ENCODE measurements around the gene CHST9. TPM values are rescaled to one million over a fixed set of nuclear protein-coding genes. Genes with fewer than 3 reads are reported as not detected.

CHST9 gene
- total RNA-seq, 1 donor from 2014 or later, result 2.0 TPM

DNA sequence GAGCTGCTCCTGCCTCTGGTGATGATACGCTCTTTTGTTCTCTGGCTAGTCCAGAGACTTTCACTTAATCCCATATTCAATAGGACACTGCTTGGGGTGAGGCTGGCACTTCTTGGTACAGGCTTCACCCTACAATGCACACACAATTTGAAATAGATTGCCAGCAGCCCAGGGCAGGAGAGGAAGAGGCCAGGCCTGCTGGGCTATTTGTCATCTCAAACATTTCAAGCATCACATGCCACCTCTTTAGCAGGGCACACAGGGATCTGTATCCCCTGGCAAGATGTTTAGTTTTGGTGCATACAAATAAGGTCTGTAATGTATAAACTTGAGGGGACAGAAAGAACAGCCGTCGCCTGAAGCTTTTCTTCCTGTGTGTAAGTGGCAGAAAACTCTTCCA lies 120.4 kb downstream of the CHST9 start:
- TF ChIP-seq, protein P1, sequence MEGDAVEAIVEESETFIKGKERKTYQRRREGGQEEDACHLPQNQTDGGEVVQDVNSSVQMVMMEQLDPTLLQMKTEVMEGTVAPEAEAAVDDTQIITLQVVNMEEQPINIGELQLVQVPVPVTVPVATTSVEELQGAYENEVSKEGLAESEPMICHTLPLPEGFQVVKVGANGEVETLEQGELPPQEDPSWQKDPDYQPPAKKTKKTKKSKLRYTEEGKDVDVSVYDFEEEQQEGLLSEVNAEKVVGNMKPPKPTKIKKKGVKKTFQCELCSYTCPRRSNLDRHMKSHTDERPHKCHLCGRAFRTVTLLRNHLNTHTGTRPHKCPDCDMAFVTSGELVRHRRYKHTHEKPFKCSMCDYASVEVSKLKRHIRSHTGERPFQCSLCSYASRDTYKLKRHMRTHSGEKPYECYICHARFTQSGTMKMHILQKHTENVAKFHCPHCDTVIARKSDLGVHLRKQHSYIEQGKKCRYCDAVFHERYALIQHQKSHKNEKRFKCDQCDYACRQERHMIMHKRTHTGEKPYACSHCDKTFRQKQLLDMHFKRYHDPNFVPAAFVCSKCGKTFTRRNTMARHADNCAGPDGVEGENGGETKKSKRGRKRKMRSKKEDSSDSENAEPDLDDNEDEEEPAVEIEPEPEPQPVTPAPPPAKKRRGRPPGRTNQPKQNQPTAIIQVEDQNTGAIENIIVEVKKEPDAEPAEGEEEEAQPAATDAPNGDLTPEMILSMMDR (IDR thresholded peaks at IDR 0.05; ENCODE audit: borderline replicate concordance), result no peak
- intact Hi-C loops (cut with micrococcal nuclease), result no loop called here
- Histone ChIP-seq H3K9me3 (replicated peaks) (no peaks in the 10 kb centered on the region), H3K27ac (replicated peaks) (peak overlapping the region; percentile 77), H3K4me1 (peaks cover 16% of the 10 kb centered on the region), H3K27me3 (ENCODE audit: low read depth) (no peaks in the 10 kb centered on the region), H3K36me3 (no peaks in the 10 kb centered on the region), H3K4me3 (no peak overlapping the region)
- no peak for DNase-seq

DNA sequence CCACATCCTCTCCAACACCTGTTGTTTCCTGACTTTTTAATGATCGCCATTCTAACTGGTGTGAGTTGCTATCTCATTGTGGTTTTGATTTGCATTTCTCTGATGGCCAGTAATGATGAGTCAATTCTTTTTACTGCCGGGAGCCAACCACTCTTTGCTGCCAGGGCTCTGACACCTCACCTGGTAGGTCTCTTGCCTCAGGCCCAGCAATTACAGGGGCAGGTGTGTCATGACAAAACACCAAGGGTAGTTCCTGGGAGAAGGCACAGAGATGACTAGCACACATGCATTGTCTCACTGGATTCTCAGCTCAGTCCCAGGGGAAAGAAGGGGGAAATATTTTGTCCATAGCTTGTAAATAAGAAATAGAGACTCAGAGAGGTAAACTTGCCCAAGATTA lies 122.3 kb downstream of the CHST9 start:
- intact Hi-C loops (cut with micrococcal nuclease), result no loop called here
- no peaks in the 10 kb centered on the region for H3K9me3 ChIP-seq (replicated peaks)

DNA sequence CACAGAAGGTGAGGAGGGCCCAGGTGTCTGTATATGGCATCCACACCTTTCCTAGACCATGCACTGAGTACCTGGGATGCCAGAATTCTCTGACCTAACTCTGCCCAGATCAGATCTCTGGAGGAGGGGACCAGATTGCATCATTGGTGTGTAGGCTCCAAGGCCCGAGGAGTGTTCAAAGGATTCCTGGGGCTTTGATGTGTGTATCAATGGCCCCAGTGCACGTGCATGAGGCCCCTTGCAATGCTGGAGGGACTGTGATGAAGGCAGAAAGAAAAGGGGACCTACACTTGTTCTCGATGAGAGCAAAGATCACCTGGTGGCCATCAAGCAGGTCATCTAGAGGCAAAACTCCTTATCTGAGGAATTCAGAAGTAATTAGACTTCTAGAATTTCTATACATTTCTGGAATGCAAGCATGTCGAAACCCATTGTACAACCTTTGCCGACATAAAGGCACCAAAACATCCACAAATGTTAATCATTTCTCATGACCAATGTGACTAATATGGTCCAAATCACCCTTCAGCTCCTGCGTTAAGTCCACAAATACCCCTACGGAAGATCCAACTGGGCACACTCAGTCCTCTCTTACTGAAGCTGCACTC lies 123.5 kb downstream of the CHST9 start:
- Histone ChIP-seq H3K36me3 (no peaks in the 10 kb centered on the region), H3K27ac (replicated peaks) (no peak overlapping the region), H3K4me1 (peaks cover 31% of the 10 kb centered on the region), H3K27me3 (ENCODE audit: low read depth) (no peaks in the 10 kb centered on the region), H3K9me3 (replicated peaks) (no peaks in the 10 kb centered on the region), H3K4me3 (no peak overlapping the region)
- DNase-seq, result no peak
- TF ChIP-seq, protein P1 (IDR thresholded peaks at IDR 0.05; ENCODE audit: borderline replicate concordance), result no peak
- intact Hi-C loops (cut with micrococcal nuclease), result no loop called here

More for the DNA sequence above, 122.3 kb downstream of the CHST9 start:
- Histone ChIP-seq H3K27me3 (ENCODE audit: low read depth) (no peaks in the 10 kb centered on the region), H3K36me3 (no peaks in the 10 kb centered on the region), H3K27ac (replicated peaks) (no peak overlapping the region), H3K4me3 (no peak overlapping the region), H3K4me1 (peaks cover 25% of the 10 kb centered on the region)
- TF ChIP-seq, protein P1 (IDR thresholded peaks at IDR 0.05; ENCODE audit: borderline replicate concordance), result no peak
- no peak for DNase-seq

DNA sequence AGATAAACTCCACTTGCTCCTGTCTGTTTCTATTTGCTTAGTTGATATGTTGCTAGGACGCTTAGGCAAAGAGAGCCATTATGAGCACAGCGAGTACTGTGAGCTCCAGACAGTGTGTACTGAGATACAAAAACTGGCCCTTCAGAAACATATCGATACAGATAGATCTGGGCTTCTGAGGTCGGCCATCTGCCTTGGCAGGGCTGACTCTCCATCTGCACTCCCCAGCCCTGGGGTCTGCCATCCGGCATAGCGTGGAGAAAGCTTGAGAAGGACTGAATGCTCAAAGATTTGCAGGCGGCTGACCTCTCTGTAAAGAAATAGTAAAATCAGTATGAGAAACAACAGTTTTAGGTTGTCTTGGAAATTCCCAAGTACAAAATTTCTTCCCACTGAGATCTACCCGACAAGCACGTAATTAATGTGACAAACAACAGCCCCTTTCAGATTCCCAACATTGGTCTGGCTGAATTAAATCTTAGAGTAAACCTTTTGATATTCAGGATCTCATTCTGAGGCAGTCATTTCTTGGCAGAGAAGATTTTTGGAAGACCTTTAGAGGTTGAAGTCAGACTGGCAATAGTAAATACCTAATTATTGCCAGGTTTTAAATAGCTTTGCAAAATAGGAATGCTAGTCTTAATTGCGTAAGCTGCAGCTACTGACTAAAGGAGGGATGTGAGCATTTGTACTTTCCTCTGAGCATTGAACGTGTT lies 127.4 kb downstream of the CHST9 start:
- no peaks in the 10 kb centered on the region for H3K9me3 ChIP-seq (replicated peaks)
- peak; percentile 19 for DNase-seq
- intact Hi-C loops (cut with micrococcal nuclease), result no loop called here
- peaks cover 30% of the 10 kb centered on the region for H3K4me1 ChIP-seq
- H3K27me3 ChIP-seq (ENCODE audit: low read depth), result no peaks in the 10 kb centered on the region
- TF ChIP-seq, protein P1 (IDR thresholded peaks at IDR 0.05; ENCODE audit: borderline replicate concordance), result no peak
- peak overlapping the region; percentile 95 for H3K27ac ChIP-seq (replicated peaks)
- no peaks in the 10 kb centered on the region for H3K36me3 ChIP-seq
- peak overlapping the region; percentile 51 for H3K4me3 ChIP-seq

DNA sequence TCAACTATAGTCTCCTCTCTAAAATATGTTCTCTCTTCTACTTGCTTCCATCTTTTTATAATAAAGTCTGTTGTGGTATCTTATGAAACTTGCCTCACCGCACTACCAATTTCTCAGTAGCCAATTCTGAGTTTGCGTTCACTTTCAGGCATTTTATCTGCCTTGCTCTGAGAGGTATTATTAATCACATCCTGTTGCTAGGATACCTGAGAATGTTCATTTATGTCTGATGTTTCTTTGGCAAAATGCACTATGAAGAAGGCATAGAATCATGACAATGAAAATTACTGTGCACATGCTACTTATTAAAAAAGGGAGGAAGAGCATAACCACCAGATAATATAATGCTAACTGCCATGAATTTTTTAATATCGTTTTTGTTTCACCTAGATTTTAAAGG lies 130.2 kb downstream of the CHST9 start:
- peak overlapping the region; percentile 95 for H3K27ac ChIP-seq (replicated peaks)
- intact Hi-C loops (cut with micrococcal nuclease), result no loop called here

More for the DNA sequence above, 130.2 kb downstream of the CHST9 start:
- Histone ChIP-seq H3K36me3 (no peaks in the 10 kb centered on the region), H3K27me3 (ENCODE audit: low read depth) (no peaks in the 10 kb centered on the region), H3K4me3 (no peak overlapping the region), H3K9me3 (replicated peaks) (peaks cover 11% of the 10 kb centered on the region), H3K4me1 (peaks cover 24% of the 10 kb centered on the region)
- no peak for DNase-seq
- TF ChIP-seq, protein P1 (IDR thresholded peaks at IDR 0.05; ENCODE audit: borderline replicate concordance), result no peak

Measured in left ventricle myocardium inferior (tissue), 1 donor.